Stimulated activated CD8-positive, alpha-beta memory T cell treated with anti-CD3 and anti-CD28 coated beads, Interleukin-4, amount 100 ng/mL, for 4 hours (primary cell): ENCODE data around the gene PTPN1.
"Not testable (repeated sequence)": the region's sequence is repeated elsewhere in the genome, so short reads cannot be mapped to it uniquely, and the experiment has no call there.

Experiments
- DNase-seq, 2 donors: peaks; one replicate each; pipeline ENCODE4 v3.0.0-alpha.2; 2020; ENCODE audit warnings: low read depth in 2 of 2, low spot score in 1 of 2

Gene PTPN1

GRCh38 chr20:50589548-50590347 is 79.6 kb downstream of the PTPN1 start:
- no peak for DNase-seq

- DNase-seq = no peak
Observed at GRCh38 chr20:50590348-50590664, 80.1 kb downstream of the PTPN1 start.

- DNase-seq = no peak
Observed at GRCh38 chr20:50591233-50591852, 81.2 kb downstream of the PTPN1 start.

- DNase-seq = no peak
Observed at GRCh38 chr20:50592282-50593004, 82.3 kb downstream of the PTPN1 start.

GRCh38 chr20:50593005-50593335 is 82.8 kb downstream of the PTPN1 start:
- DNase-seq = no peak

- DNase-seq = no peak
Observed at GRCh38 chr20:50594231-50594590, 84.0 kb downstream of the PTPN1 start.

GRCh38 chr20:50594591-50595432 is 84.6 kb downstream of the PTPN1 start:
- DNase-seq = no peak

- DNase-seq = no peak
Observed at GRCh38 chr20:50595433-50595895, 85.3 kb downstream of the PTPN1 start.

- no peak for DNase-seq
Observed at GRCh38 chr20:50595988-50596693, 86.0 kb downstream of the PTPN1 start.

GRCh38 chr20:50596694-50597021 is 86.5 kb downstream of the PTPN1 start:
- no peak for DNase-seq

- DNase-seq = no peak
Observed at GRCh38 chr20:50597406-50597969, 87.3 kb downstream of the PTPN1 start.

GRCh38 chr20:50598074-50598473 is 87.9 kb downstream of the PTPN1 start:
- no peak for DNase-seq

GRCh38 chr20:50598768-50599167 is 88.6 kb downstream of the PTPN1 start:
- not testable (repeated sequence) for DNase-seq

GRCh38 chr20:50600281-50600895 is 90.2 kb downstream of the PTPN1 start:
- no peak for DNase-seq

GRCh38 chr20:50601511-50602431 is 91.6 kb downstream of the PTPN1 start:
- DNase-seq = no peak

GRCh38 chr20:50602432-50603088 is 92.4 kb downstream of the PTPN1 start:
- no peak for DNase-seq

- no peak for DNase-seq
Observed at GRCh38 chr20:50604451-50604850, 94.3 kb downstream of the PTPN1 start.

GRCh38 chr20:50605136-50605535 is 95.0 kb downstream of the PTPN1 start:
- DNase-seq = no peak

GRCh38 chr20:50607436-50607835 is 97.3 kb downstream of the PTPN1 start:
- DNase-seq = no peak
